GM12878 (cell line): ENCODE results near the gene LARGE1. TPM values are rescaled to one million over a fixed set of nuclear protein-coding genes. Genes with fewer than 3 reads are reported as not detected.

ENCODE experiments used
- ATAC-seq: fragments of 200-7000 bp; cut with Tn5 transposase; 3 replicates; pipeline ENCODE4 v1.9.1; 2020; ENCODE audit warnings: mild to moderate bottlenecking, moderate library complexity
- BruUV-seq: library from RNA; stranded (reverse); fragments of 400-500 nt; replicated peaks from 2 replicates; lab custom pipeline; 2021; lab: Mats Ljungman, UMichigan
- CTCF ChIA-PET: fragments of 300-600 bp; sonication (Branson Sonifier 250); formaldehyde crosslinking; extraction: SDS; loops from one replicate; lab custom pipeline; 2021; ENCODE audit warnings: inconsistent platforms; lab: Yijun Ruan, JAX
- POLR2A ChIA-PET: fragments of 350-600 bp; formaldehyde crosslinking; extraction: SDS; loops from one replicate; lab custom pipeline; 2021; ENCODE audit warnings: inconsistent platforms; lab: Charles Lee
- RAD21 ChIA-PET: fragments of 300-600 bp; sonication (Branson Sonifier 250); formaldehyde crosslinking; loops from one replicate; lab custom pipeline; 2023; ENCODE audit warnings: antibody characterized with exemption; ENCODE audit not compliant: unreplicated experiment; lab: Charles Lee
- SMC1A ChIA-PET: fragments of 300-600 bp; sonication (Branson Sonifier 250); formaldehyde crosslinking; loops from one replicate; lab custom pipeline; 2023; ENCODE audit not compliant: unreplicated experiment, uncharacterized antibody; lab: Charles Lee
- DNase-seq: peaks from one replicate; pipeline ENCODE4 v3.0.0-alpha.2; 2011; ENCODE audit warnings: low read depth, low spot score
- FAIRE-seq: peaks from 3 replicates; lab custom pipeline; 2011; peaks lifted over from hg19 to GRCh38; lab: Jason Lieb, UNC
- H2AFZ ChIP-seq: 2 replicates; pipeline ENCODE4 v1.6.0; 2011; ENCODE audit warnings: low read depth, low read length, control low read depth; ENCODE audit not compliant: control insufficient read depth
- H3K27ac ChIP-seq: 2 replicates; pipeline ENCODE4 v1.5.1; 2011; ENCODE audit warnings: control low read depth; ENCODE audit not compliant: control insufficient read depth, insufficient read depth
- H3K27me3 ChIP-seq, 2 experiments: replicated peaks in 1 of 2; 2 replicates each; pipeline versions ENCODE4 v1.6.0 to v1.6.1; 2011; ENCODE audit warnings: low read length in 1 of 2; ENCODE audit not compliant: control insufficient read depth in 2 of 2, insufficient read depth in 2 of 2
- H3K36me3 ChIP-seq, 2 experiments: 2 replicates each; pipeline ENCODE4 v1.5.1; 2011; ENCODE audit warnings: low read length in 1 of 2; ENCODE audit not compliant: control insufficient read depth in 2 of 2, insufficient read depth in 2 of 2
- H3K4me1 ChIP-seq: 2 replicates; pipeline ENCODE4 v1.6.1; 2011; ENCODE audit warnings: mild to moderate bottlenecking, low read length, moderate library complexity, mixed read lengths; ENCODE audit not compliant: control insufficient read depth, insufficient read depth
- H3K4me2 ChIP-seq: 2 replicates; pipeline ENCODE4 v1.6.0; 2011; ENCODE audit warnings: control low read depth; ENCODE audit not compliant: control insufficient read depth, insufficient read depth
- H3K4me3 ChIP-seq: fragments of 200-600 bp; sonication (generic); 2 replicates; pipeline ENCODE4 v1.5.1; 2016
- H3K79me2 ChIP-seq: 2 replicates; pipeline ENCODE4 v1.6.0; 2011; ENCODE audit warnings: low read length; ENCODE audit not compliant: control insufficient read depth, insufficient read depth
- H3K9ac ChIP-seq: 2 replicates; pipeline ENCODE4 v1.8.0; 2011; ENCODE audit warnings: low read length, control low read depth, mixed read lengths; ENCODE audit not compliant: control insufficient read depth, insufficient read depth
- H3K9me3 ChIP-seq: replicated peaks from 3 replicates; pipeline ENCODE4 v1.5.1; 2011; ENCODE audit warnings: mild to moderate bottlenecking, low read length; ENCODE audit not compliant: control insufficient read depth, insufficient read depth
- H4K20me1 ChIP-seq: 2 replicates; pipeline ENCODE4 v1.6.0; 2011; ENCODE audit not compliant: control insufficient read depth, insufficient read depth
- HSF1 ChIP-seq: fragments of 150-350 bp; IDR thresholded peaks from 2 replicates; pipeline ENCODE4 v1.6.1; 2014; ENCODE audit warnings: mild to moderate bottlenecking, low read depth, low read length
- KAT2A ChIP-seq: conservative IDR thresholded peaks from 2 replicates; pipeline ENCODE4 v1.6.1; 2011; ENCODE audit warnings: low read depth, low read length; ENCODE audit not compliant: control insufficient read depth
- MEF2B ChIP-seq: fragments of 450-650 bp; IDR thresholded peaks from 2 replicates; pipeline ENCODE4 v1.6.1; 2018; ENCODE audit warnings: mild to moderate bottlenecking, moderate library complexity; ENCODE audit not compliant: partially characterized antibody, poor library complexity, severe bottlenecking
- MYC ChIP-seq: IDR thresholded peaks from 2 replicates; pipeline ENCODE4 v1.6.1; 2011; ENCODE audit warnings: mild to moderate bottlenecking, low read length, moderate library complexity, inconsistent platforms; ENCODE audit not compliant: insufficient read depth, insufficient replicate concordance, insufficient read length, severe bottlenecking
- POLR2A ChIP-seq: IDR thresholded peaks from 2 replicates; pipeline ENCODE4 v1.6.1; 2011; ENCODE audit warnings: low read depth, mild to moderate bottlenecking, low read length
- SIN3A ChIP-seq: IDR thresholded peaks from 2 replicates; pipeline ENCODE4 v1.6.1; 2012; ENCODE audit warnings: low read depth, low read length, improper control_type of control experiment
- STAT3 ChIP-seq: IDR thresholded peaks from 2 replicates; pipeline ENCODE4 v1.6.1; 2011; ENCODE audit warnings: low read depth, low read length, improper control_type of control experiment
- WGBS: methylation state at CpG from one replicate; pipeline ENCODE4 v1.1.6; 2016; ENCODE audit warnings: low lambda C conversion rate; ENCODE audit not compliant: insufficient replicate concordance, insufficient coverage; ENCODE audit errors: missing lambda C conversion rate; 5-methylcytosine and 5-hydroxymethylcytosine counted together
- in situ Hi-C: fragments of 300-500 bp; cut with MboI; formaldehyde crosslinking; loops from 9 replicates; pipeline ENCODE4 v1.14.3; 2018; ENCODE audit warnings: mixed read lengths
- intact Hi-C: fragments of 100-400 bp; cut with micrococcal nuclease; formaldehyde crosslinking; loops from one replicate; pipeline ENCODE4 v1.14.2; 2022; ENCODE audit not compliant: unreplicated experiment
- polyA plus RNA-seq, 11 experiments: library from polyadenylated mRNA; depleted of rRNA in 4 of 11; unstranded in 6 of 11; stranded (reverse) in 5 of 11; fragments of >200 nt; fragmentation: Nextera tagmentation in 4 of 11; fragmentation: Illumina TruSeq in 1 of 11; extraction: Ambion mirVana in 4 of 11; extraction: Trizol in 1 of 11; gene quantifications; 1 replicate in 1 of 11; 2 replicates in 10 of 11; pipeline versions ENCODE4 v1.2.1 to v1.2.3, GENCODE V29; 2011 to 2016; ENCODE audit warnings: inconsistent platforms in 2 of 11, missing spikeins in 2 of 11, low read depth in 1 of 11
- total RNA-seq, 4 experiments: library from RNA; depleted of rRNA in 3 of 4; stranded (reverse); fragments of >200 nt in 3 of 4; fragmentation: Illumina TruSeq in 1 of 4; extraction: Trizol in 1 of 4; gene quantifications; 2 replicates each; pipeline versions ENCODE4 v1.2.1 to v1.2.3, GENCODE V29; 2013 to 2021
- TF ChIP-seq, protein P1 (sequence below): IDR thresholded peaks from 2 replicates; pipeline ENCODE4 v1.6.1; 2012; ENCODE audit warnings: low read depth, low read length, improper control_type of control experiment

The LARGE1 gene
- total and polyA plus RNA-seq, 10 of the 15 experiments (the other 5 are each of a cell fraction or from before 2014, with no cell fraction given) = 3.2 to 41.4 (median 17.3) TPM

DNA sequence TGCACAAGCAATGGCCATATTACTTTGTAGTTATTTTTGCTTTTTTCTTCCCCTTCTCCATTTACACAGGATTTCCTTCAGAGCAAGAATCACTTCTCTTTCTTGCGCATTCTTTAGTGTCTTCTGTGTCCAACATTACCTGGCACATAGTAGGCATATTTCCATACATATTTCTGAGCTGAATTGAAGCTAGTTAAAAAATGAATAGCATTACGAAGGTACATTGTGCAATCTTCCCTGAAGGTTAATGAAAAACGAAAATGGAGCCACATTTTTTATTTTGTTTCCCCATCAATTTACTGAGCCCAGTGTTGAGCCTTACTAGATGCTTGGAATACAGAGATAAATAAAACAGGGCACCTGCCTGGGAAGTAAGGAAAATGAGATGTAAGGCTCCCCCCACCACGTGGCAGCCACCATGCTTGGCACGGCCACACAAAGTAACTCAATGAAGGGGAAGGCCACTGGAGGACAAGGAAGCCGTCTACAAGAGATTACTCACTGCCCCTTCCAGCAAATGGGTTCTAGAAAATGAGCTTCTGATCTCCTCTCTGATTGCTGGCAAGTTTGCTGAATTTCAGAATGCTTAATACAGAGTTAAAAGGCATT is 381.9 kb downstream of the LARGE1 start:
- RAD21 ChIA-PET = interaction anchor here (1.4 kb wide), 1 partner anchor 19 kb away, joined by 3 read pairs; no protein-coding TSS in a partner anchor
- Histone ChIP-seq H3K4me3 (no peak overlapping the region), H3K36me3 (no peaks in the 10 kb centered on the region), H3K27ac (no peak overlapping the region), H3K4me1 (no peaks in the 10 kb centered on the region), H3K79me2 (no peaks in the 10 kb centered on the region), H3K4me2 (no peak overlapping the region), H3K9ac (no peak overlapping the region), H2AFZ (no peak overlapping the region), H4K20me1 (no peaks in the 10 kb centered on the region), H3K27me3 (no peaks in the 10 kb centered on the region), H3K9me3 (no peaks in the 10 kb centered on the region)
- DNase-seq = no peak
- SMC1A ChIA-PET = interaction anchor here (0.6 kb wide), 1 partner anchor 377 kb away, joined by 3 read pairs; no protein-coding TSS in a partner anchor
- no peak for FAIRE-seq
- no peak for ATAC-seq
- WGBS = 63% methylated on average over 6 of the region's 6 CpGs
- no TSS peak for BruUV-seq
- CTCF ChIA-PET = no interaction called here
- POLR2A ChIA-PET = no interaction called here
- in situ Hi-C loops = no loop called here
- TF ChIP-seq SIN3A = no peak
- no peak for TF ChIP-seq MYC
- TF ChIP-seq HSF1 = no peak
- TF ChIP-seq MEF2B = no peak
- no peak for TF ChIP-seq POLR2A
- TF ChIP-seq KAT2A = no peak
- TF ChIP-seq, protein P1, sequence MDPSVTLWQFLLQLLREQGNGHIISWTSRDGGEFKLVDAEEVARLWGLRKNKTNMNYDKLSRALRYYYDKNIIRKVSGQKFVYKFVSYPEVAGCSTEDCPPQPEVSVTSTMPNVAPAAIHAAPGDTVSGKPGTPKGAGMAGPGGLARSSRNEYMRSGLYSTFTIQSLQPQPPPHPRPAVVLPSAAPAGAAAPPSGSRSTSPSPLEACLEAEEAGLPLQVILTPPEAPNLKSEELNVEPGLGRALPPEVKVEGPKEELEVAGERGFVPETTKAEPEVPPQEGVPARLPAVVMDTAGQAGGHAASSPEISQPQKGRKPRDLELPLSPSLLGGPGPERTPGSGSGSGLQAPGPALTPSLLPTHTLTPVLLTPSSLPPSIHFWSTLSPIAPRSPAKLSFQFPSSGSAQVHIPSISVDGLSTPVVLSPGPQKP = no peak
- TF ChIP-seq STAT3 = no peak
- intact Hi-C loops = no loop called here
